Measurements from ENCODE around the gene TMA7. TPM values are rescaled to one million over a fixed set of nuclear protein-coding genes. Genes with fewer than 3 reads are reported as not detected.
A peak's percentile ranks its signal among the peaks of the same experiment; 100 is the strongest.

TMA7 gene
- total RNA-seq, 4 donors from 2014 or later: 94.8 to 195 (median 141) TPM

DNA sequence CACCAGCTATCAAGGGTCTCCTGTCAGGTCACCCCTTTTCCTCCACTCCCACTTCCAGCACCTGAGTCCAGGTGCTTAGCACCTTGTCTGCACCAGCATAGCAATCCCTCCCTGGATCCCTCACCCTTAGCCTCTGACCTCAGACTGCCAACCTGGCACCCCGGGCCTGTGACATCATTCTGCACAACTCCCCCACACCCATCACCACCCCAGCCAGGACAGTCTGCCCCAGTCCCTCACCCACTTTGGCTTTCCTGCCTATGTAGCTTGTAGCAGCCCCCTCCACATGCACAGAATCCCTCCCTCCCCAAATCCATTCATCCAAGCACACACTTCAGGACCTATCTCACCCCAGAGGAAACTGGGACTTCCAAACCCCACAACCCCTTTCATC is 9.4 kb upstream of the TMA7 start:
- H3K4me1 ChIP-seq: peaks cover 5 to 11% of the 10 kb centered on the region in 2 donors
- intact Hi-C loops (cut with DNase I; ENCODE audit: low total_unique reads): no loop called here
- H3K27ac ChIP-seq: peak overlapping the region; percentile 91 to 97
- no peak overlapping the region for H3K4me3 ChIP-seq
- no peaks in the 10 kb centered on the region for H3K36me3 ChIP-seq
- H3K9me3 ChIP-seq: no peaks in the 10 kb centered on the region
- TF ChIP-seq POLR2A (IDR thresholded peaks at IDR 0.05) (no peak), CTCF (IDR thresholded peaks at IDR 0.05) (no peak)
- DNase-seq: no peak
- H3K27me3 ChIP-seq: no peaks in the 10 kb centered on the region

GRCh38 chr3:48431224-48432029 is 8.6 kb upstream of the TMA7 start:
- intact Hi-C loops (cut with DNase I; ENCODE audit: low total_unique reads): no loop called here
- no peaks in the 10 kb centered on the region for H3K27me3 ChIP-seq
- peak overlapping the region; percentile 91 to 97 for H3K27ac ChIP-seq
- no peak for DNase-seq
- no peaks in the 10 kb centered on the region for H3K9me3 ChIP-seq
- no peak for TF ChIP-seq POLR2A (IDR thresholded peaks at IDR 0.05)
- no peak for TF ChIP-seq CTCF (IDR thresholded peaks at IDR 0.05)
- H3K36me3 ChIP-seq: no peaks in the 10 kb centered on the region
- H3K4me3 ChIP-seq: no peak overlapping the region
- peaks cover 5 to 8% of the 10 kb centered on the region in 2 donors for H3K4me1 ChIP-seq

- Histone ChIP-seq H3K9me3 (no peaks in the 10 kb centered on the region), H3K4me1 (peaks cover 3 to 5% of the 10 kb centered on the region in 2 donors), H3K36me3 (no peaks in the 10 kb centered on the region), H3K27ac (peak overlapping the region in 1 of 2 donors; percentile 5), H3K4me3 (no peak overlapping the region), H3K27me3 (no peaks in the 10 kb centered on the region)
- TF ChIP-seq POLR2A (IDR thresholded peaks at IDR 0.05) (no peak), CTCF (IDR thresholded peaks at IDR 0.05) (no peak)
- DNase-seq: peak in 1 of 2 donors; percentile 12
- intact Hi-C loops (cut with DNase I; ENCODE audit: low total_unique reads): no loop called here
Observed at GRCh38 chr3:48432411-48433371, 7.4 kb upstream of the TMA7 start.

DNA sequence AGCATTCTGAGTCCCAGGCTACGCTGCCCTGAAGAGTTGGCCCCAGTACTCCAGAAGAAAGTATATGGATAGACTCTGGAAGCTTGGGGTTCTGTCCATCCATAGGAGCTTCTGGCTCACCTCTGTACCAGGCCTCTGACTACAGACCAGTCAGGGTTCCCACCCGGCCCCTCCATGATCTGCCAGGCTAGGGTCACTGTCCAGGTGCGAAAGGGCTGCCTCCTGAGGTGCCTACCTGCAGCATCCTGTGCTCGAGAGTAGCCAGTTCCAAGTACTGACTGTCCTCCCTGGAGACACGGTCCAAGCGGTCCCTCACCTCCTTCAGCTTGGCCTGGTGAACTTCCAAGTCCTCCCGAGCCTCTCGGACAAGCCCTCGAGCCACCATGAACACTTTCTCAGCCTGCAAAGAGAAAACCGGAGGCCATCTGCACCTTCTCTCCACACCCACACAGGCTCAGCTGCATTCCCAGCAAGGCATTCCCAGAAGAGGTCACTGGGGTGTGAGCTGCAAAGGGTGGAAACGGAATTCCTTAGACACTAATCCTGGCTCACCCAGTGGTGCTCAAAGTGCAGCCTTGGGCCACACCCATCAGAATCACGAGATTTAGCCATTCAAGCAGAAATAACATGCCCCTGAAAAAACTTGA is 6.5 kb upstream of the TMA7 start:
- intact Hi-C loops (cut with DNase I; ENCODE audit: low total_unique reads): no loop called here
- no peaks in the 10 kb centered on the region for H3K36me3 ChIP-seq
- no peak overlapping the region for H3K4me3 ChIP-seq
- H3K9me3 ChIP-seq: no peaks in the 10 kb centered on the region
- DNase-seq: peak in 1 of 2 donors; percentile 28
- TF ChIP-seq POLR2A (IDR thresholded peaks at IDR 0.05) (no peak), CTCF (IDR thresholded peaks at IDR 0.05) (no peak)
- peak overlapping the region; percentile 28 to 58 for H3K27ac ChIP-seq
- peaks cover 0 to 5% of the 10 kb centered on the region in 2 donors for H3K4me1 ChIP-seq
- H3K27me3 ChIP-seq: no peaks in the 10 kb centered on the region

All from uterus (tissue), 4 donors.